Measurements from ENCODE around the gene CDH23. TPM values are rescaled to one million over a fixed set of nuclear protein-coding genes. Genes with fewer than 3 reads are reported as not detected.
"Not testable (repeated sequence)": the region's sequence is repeated elsewhere in the genome, so short reads cannot be mapped to it uniquely, and the experiment has no call there.

Gene CDH23
- total RNA-seq (1 to 10 TPM; 8.1 to 9.0 TPM), total RNA-seq (5.4 to 23.6 reads per million in 2 donors)

DNA sequence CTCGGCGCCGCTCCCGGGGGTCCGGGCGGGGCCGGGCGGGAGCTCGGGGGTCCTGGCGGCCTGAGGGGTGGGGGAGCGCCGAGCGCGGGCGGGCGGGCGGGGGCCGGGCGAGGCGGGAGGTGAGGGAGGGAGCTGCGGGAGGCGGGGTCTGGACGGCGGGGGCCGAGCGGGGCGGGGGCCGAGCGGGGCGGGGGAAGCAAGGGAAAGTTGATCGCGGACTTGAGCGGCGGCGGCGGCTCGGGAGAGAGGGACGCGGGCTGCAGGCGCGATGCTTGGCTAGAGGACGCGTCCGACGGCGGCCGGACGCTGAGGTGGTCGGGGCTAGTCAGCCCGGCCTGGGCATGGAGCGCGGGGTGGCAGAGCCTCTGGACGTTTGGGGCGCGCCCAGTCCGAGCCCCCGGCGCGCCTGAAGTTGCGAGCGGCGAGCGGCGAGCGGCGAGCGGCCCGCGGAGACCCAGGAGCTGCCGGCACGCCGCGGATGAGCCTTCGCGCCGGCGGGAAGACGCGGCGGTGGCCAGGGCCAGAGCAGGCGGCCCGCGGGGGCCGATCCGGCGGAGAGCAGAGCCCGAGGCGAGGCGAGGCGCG, at the start of gene CDH23:
Gene CDH23, plus strand, starts transcription at position 210 of the 585 bp plus-strand sequence. CDS start 42,912 bp downstream, outside the sequence.
- ATAC-seq, result peak; percentile 44
- DNase-seq, result no peak
- no peaks in the 10 kb centered on the region for H3K9me3 ChIP-seq (ENCODE audit: control insufficient read depth, low read length, poor library complexity, severe bottlenecking)
- Mint-ChIP-seq H3K27me3 (peaks cover 82% of the 10 kb centered on the region), H3K36me3 (ENCODE audit: low read depth) (peaks cover 13% of the 10 kb centered on the region), H3K4me1 (peaks cover 6% of the 10 kb centered on the region), H3K4me3 (peak within 1 kb of the TSS; percentile 89), H3K27ac (no peak within 1 kb of the TSS)

DNA sequence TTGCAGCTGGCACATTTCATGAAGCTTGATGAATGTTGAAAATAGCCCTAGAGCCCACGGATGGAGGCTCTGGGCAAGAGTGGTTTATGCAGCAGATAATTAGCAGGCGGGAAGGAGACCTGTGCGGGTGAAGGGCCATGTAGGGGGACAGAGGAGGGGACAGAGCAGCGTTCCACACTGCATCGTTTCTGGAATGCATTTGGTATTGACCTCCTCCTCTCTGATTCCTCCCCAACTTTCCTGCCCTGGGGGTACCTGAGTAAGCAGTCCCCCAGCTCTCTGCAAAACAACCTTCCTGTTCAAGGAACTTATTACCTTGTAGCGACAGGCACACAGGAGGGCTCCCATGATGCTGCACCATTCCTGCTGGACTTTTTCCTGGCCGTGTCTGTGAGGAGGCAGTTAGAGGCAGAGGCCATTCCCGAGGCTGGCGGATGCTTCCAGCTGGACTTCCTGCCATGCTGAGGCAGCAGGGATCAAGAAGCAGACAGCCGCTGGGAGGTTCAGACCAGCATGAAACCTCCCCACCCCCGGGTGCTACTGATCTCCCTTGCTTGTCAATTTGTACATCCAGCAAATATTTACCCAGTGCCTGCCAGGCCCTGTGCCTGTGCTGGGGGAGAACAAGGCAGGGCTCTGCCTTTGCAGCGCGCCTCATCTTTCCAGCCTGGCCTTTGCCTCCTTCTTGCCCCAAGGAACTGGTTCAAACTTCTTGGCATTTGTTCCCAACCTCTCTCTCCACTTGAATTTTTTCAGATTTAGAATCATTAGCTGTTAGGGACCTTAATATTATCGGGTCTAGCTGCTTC, 48.9 kb upstream of the CDH23 start:
- Mint-ChIP-seq H3K4me1 (peaks cover 9% of the 10 kb centered on the region), H3K27me3 (no peaks in the 10 kb centered on the region), H3K36me3 (ENCODE audit: low read depth) (peaks cover 2% of the 10 kb centered on the region), H3K27ac (no peak overlapping the region), H3K4me3 (no peak overlapping the region)
- ATAC-seq (no peak), DNase-seq (no peak)
- H3K9me3 ChIP-seq (ENCODE audit: control insufficient read depth, low read length, poor library complexity, severe bottlenecking), result no peaks in the 10 kb centered on the region

DNA sequence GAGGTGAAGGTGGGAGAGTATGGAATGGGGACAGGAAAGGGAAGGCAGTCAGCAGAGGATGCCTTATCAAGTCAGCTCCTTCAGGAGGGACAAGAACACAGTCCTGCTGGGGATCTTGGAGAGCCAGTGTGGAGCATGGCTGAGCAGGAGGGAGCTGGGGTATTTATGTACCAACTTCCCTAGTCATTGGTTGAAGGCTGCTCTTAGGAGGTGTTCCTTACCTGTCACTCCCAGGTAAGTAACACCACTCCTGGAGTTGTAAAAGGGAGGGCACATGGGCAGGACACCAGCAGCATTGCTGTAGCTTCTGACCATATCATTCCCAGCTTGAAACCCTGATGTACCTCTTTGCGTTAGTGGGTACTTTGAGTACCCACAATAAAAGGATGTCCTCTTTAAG, 47.9 kb upstream of the CDH23 start:
- Mint-ChIP-seq H3K27ac (no peak overlapping the region), H3K36me3 (ENCODE audit: low read depth) (peaks cover 2% of the 10 kb centered on the region), H3K27me3 (no peaks in the 10 kb centered on the region), H3K4me3 (no peak overlapping the region), H3K4me1 (peaks cover 9% of the 10 kb centered on the region)
- H3K9me3 ChIP-seq (ENCODE audit: control insufficient read depth, low read length, poor library complexity, severe bottlenecking), result no peaks in the 10 kb centered on the region
- no peak for ATAC-seq
- no peak for DNase-seq

DNA sequence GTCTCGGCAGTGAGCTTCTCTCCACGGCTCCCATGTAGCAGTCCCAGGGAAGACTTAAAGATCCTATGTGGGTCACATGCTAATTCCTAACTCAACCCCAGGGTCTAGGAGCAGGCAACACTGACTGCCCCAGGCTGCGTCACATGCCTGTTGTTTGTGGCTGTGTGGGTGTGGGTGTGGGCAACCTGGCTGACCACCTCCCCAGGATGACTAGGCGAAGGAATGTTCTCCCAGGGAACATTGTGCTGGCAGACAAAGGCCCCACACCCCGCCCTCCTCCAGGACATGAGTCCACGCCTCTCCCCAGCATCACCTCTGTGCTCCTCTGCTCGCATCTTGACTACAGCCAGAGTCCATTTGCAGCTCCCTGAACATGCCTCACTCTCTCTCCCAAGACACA, 47.3 kb upstream of the CDH23 start:
- H3K36me3 Mint-ChIP-seq (ENCODE audit: low read depth), result peaks cover 2% of the 10 kb centered on the region
- DNase-seq (no peak), ATAC-seq (no peak)
- no peaks in the 10 kb centered on the region for H3K27me3 Mint-ChIP-seq
- no peaks in the 10 kb centered on the region for H3K9me3 ChIP-seq (ENCODE audit: control insufficient read depth, low read length, poor library complexity, severe bottlenecking)
- H3K4me1 Mint-ChIP-seq, result peaks cover 9% of the 10 kb centered on the region
- H3K27ac Mint-ChIP-seq, result no peak overlapping the region
- H3K4me3 Mint-ChIP-seq, result no peak overlapping the region

DNA sequence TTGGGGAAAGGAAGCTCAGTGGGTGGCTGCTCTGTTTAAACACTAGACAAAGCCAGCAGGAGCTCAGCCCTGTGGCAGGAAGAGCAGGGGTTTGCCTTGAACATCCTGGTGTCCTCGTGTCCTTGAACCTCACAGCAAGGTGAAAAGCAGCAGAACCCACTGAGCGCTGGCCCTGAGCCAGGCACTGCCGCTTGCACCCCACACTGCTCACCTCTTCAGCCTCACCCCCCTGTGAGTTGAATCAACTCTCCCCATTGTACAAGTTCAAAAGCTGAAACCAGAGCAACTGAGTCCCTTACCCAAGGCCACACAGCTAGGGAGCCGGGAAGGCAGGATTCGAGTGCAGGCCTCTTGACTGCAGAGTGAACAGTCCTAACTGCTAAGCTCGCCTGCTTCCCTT, 45.6 kb upstream of the CDH23 start:
- Mint-ChIP-seq H3K27me3 (no peaks in the 10 kb centered on the region), H3K36me3 (ENCODE audit: low read depth) (peaks cover 2% of the 10 kb centered on the region), H3K4me1 (peaks cover 9% of the 10 kb centered on the region), H3K4me3 (no peak overlapping the region), H3K27ac (no peak overlapping the region)
- DNase-seq (no peak), ATAC-seq (no peak)
- H3K9me3 ChIP-seq (ENCODE audit: control insufficient read depth, low read length, poor library complexity, severe bottlenecking), result no peaks in the 10 kb centered on the region

DNA sequence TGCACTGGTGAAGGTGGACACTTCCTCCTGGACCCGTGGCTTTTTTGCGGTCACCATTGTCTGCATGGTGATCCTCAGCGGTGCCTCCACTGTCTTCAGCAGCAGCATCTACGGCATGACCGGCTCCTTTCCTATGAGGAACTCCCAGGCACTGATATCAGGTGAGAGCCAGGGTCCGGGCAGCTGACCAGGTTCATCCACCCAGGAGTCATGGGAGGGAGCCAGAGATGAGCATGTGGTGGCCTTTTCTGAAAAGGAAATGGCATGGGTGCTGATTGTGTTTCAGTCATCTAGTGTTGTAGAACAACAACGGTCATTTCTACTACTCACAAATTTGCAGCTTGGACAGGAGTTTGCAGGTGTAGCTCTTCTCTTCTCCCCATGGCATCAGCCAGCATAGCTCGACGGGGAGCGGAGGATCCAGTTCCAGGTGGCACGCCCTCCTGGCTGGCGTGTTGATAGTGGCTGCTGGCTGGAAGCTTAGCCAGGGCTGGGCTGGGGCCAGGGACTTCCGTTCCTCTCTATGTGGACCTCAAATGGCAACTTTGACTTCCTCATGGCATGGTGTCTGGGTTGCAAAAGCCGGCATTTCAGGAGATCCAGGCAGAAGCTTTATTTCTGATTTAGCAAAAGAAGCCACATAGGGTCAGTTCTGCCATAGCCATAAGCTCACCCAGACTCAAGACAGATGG, 44.9 kb upstream of the CDH23 start:
- ATAC-seq, result no peak

DNA sequence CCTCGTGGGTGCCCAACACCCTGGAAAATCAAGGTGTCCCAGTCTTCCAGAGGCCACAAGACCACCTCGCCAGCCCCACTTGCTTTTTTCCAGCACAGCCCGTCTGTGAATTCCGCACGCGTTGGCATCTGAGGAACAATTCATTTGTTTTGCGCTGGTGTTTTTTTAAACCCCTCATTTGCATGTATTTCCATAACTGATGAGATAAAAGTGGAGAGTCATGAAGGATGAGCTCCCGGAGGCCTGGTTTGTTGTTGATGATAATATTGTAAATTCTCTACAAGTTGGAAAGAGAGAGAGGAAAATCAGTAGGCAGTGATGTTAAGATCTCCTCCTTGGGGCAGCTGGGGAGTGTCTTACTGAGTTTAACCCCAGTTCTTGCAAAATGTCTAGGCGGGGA, 43.1 kb upstream of the CDH23 start:
- H3K36me3 Mint-ChIP-seq (ENCODE audit: low read depth), result peaks cover 5% of the 10 kb centered on the region
- DNase-seq, result no peak
- no peak for ATAC-seq

More for the DNA sequence above, 44.9 kb upstream of the CDH23 start:
- peaks cover 9% of the 10 kb centered on the region for H3K4me1 Mint-ChIP-seq
- no peaks in the 10 kb centered on the region for H3K27me3 Mint-ChIP-seq
- no peak overlapping the region for H3K4me3 Mint-ChIP-seq
- H3K36me3 Mint-ChIP-seq (ENCODE audit: low read depth), result peaks cover 2% of the 10 kb centered on the region
- DNase-seq, result no peak
- no peak overlapping the region for H3K27ac Mint-ChIP-seq
- no peaks in the 10 kb centered on the region for H3K9me3 ChIP-seq (ENCODE audit: control insufficient read depth, low read length, poor library complexity, severe bottlenecking)

DNA sequence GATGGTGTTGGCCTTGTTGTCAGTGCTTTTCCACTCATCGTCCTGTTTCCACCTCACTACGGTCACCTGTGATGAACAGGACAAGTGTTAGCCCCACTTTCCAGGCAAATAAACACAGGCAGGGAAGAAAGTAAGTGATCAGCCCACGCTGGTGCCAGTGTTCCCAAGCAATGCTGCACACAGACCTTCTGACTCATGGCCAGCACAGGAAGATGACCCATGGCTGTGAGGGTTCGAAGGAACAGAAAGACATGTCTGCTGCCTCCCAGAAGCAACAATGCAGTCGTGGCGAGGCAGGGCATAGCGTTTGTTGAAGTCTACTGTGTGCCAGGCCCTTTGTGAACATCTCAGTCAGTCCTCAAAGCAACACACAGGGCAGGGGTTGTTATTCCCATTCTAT, 41.9 kb upstream of the CDH23 start:
- H3K9me3 ChIP-seq (ENCODE audit: control insufficient read depth, low read length, poor library complexity, severe bottlenecking), result no peaks in the 10 kb centered on the region
- DNase-seq (no peak), ATAC-seq (no peak)
- no peak overlapping the region for H3K27ac Mint-ChIP-seq
- H3K4me1 Mint-ChIP-seq, result peaks cover 2% of the 10 kb centered on the region
- H3K36me3 Mint-ChIP-seq (ENCODE audit: low read depth), result peaks cover 8% of the 10 kb centered on the region
- no peak overlapping the region for H3K4me3 Mint-ChIP-seq
- H3K27me3 Mint-ChIP-seq, result no peaks in the 10 kb centered on the region

More for the DNA sequence above, 43.1 kb upstream of the CDH23 start:
- H3K9me3 ChIP-seq (ENCODE audit: control insufficient read depth, low read length, poor library complexity, severe bottlenecking), result no peaks in the 10 kb centered on the region
- Mint-ChIP-seq H3K27ac (no peak overlapping the region), H3K27me3 (no peaks in the 10 kb centered on the region), H3K4me3 (no peak overlapping the region), H3K4me1 (peaks cover 7% of the 10 kb centered on the region)

DNA sequence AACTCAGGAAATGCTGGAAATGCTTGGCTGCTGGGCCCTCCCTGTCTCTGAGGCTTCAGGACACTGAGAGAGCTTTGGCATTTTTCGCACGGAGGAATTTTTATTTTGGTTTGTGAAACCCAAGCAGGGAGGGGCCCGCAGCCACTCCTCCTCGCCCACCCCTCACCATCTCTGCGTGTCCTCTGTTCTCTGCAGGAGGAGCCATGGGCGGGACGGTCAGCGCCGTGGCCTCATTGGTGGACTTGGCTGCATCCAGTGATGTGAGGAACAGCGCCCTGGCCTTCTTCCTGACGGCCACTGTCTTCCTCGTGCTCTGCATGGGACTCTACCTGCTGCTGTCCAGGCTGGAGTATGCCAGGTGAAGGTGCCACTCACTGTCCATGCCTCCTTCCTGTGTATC, 40.8 kb upstream of the CDH23 start:
- H3K4me3 Mint-ChIP-seq, result no peak overlapping the region
- ATAC-seq (no peak), DNase-seq (no peak)
- peaks cover 8% of the 10 kb centered on the region for H3K36me3 Mint-ChIP-seq (ENCODE audit: low read depth)
- no peaks in the 10 kb centered on the region for H3K9me3 ChIP-seq (ENCODE audit: control insufficient read depth, low read length, poor library complexity, severe bottlenecking)
- no peaks in the 10 kb centered on the region for H3K27me3 Mint-ChIP-seq
- H3K4me1 Mint-ChIP-seq, result peaks cover 2% of the 10 kb centered on the region
- no peak overlapping the region for H3K27ac Mint-ChIP-seq

DNA sequence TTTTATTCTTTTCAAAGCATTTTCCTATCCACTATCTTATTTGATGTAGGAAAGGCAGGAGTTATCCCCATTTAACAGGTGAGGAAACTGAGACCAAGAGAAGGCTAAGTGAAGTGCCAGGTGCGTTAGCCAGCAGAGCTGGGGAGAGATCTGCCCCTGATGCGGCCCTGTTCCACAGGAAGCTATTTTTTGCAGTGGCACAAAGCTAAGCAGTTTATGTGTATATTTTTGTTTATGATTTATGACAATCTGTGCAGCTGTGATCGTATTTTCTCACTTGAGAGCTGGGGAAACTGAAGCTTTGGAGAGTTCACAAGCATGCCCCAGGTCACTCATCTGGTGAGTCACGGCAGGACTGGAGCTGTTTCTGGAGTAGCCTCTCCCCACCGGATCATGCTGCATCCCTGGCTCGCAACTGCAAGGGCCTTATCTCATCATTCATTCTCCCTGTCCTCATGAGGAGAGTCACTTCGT, 38.9 kb upstream of the CDH23 start:
- Mint-ChIP-seq H3K4me3 (no peak overlapping the region), H3K27ac (no peak overlapping the region), H3K4me1 (no peaks in the 10 kb centered on the region), H3K27me3 (no peaks in the 10 kb centered on the region), H3K36me3 (ENCODE audit: low read depth) (peaks cover 14% of the 10 kb centered on the region)
- ATAC-seq, result no peak
- no peak for DNase-seq
- no peaks in the 10 kb centered on the region for H3K9me3 ChIP-seq (ENCODE audit: control insufficient read depth, low read length, poor library complexity, severe bottlenecking)

DNA sequence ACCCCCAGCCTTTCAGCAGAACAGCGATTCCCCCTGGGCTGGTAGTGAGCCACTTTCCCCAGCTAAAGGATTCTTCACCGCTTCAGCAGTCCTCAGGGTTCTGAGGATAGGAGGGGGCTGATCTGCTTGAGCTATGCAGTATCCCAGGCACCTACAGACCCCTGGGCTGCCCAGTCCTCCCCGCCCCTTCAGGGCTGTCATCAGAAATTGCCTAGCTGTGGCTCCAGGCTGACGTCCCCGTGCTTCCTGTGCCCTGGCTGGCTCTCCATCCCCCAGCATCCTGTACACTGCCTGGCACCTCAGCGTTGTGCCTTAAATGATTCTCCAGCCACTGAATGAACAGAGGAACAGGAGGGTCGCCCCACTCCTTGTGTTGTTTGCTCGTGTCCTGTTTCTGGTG, 38.4 kb upstream of the CDH23 start:
- ATAC-seq (no peak), DNase-seq (no peak)
- H3K4me3 Mint-ChIP-seq, result no peak overlapping the region
- H3K27me3 Mint-ChIP-seq, result no peaks in the 10 kb centered on the region
- H3K9me3 ChIP-seq (ENCODE audit: control insufficient read depth, low read length, poor library complexity, severe bottlenecking), result no peaks in the 10 kb centered on the region
- no peak overlapping the region for H3K27ac Mint-ChIP-seq
- H3K4me1 Mint-ChIP-seq, result no peaks in the 10 kb centered on the region
- H3K36me3 Mint-ChIP-seq (ENCODE audit: low read depth), result peaks cover 14% of the 10 kb centered on the region

DNA sequence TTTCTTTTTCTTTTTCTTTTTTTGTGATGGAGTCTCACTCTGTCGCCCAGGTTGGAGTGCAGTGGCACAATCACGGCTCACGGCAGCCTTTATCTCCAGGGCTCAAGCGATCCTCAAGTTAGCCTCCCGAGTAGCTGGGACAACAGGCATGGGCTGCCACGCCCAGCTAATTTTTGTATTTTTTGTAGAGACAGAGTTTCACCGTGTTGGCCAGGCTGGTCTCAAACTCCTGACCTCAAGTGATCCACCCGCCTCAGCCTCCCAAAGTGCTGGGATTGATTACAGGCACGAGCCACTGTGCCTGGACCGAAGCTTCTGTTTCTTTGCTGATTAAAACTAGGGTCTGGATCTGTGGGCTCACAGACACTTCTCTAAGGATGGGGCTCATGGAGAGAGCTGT, 37.8 kb upstream of the CDH23 start:
- H3K4me3 Mint-ChIP-seq; DNase-seq; ATAC-seq; H3K27me3 Mint-ChIP-seq; H3K9me3 ChIP-seq (ENCODE audit: control insufficient read depth, low read length, poor library complexity, severe bottlenecking); H3K27ac Mint-ChIP-seq; H3K4me1 Mint-ChIP-seq: not testable (repeated sequence)
- H3K36me3 Mint-ChIP-seq (ENCODE audit: low read depth), result peaks cover 14% of the 10 kb centered on the region

DNA sequence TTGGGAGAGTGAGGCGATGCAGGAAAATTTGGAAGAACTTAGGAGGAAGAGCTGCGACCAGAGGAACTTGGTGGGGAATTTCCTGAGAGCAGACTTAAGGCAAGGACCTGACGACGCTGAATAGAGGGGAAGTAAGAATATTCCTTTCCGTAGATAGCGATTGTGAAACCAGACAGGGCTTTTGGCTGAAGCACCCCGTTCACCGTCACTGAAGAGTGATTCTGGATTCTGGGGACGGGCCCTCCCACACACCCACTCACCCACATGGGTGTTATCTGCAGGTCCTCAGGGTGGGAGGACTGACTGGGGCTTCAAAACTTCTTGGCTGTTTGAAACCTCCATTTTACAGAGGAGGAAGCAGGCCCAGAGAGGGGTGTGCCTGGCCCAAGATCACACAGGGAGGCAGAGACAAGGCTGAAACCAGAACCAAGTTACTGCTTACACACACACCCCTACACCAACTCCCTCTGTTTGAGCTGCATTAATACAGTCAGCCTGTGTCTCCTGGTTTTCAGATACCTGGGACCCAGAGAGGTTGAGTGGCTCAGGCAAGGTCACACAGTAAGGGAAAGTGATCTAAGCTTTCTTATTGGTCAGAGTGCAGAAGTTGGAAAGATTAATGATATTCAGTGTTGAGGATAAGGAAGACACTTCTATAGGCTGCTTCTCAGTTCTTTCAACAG, 37.2 kb upstream of the CDH23 start:
- Mint-ChIP-seq H3K36me3 (ENCODE audit: low read depth) (peaks cover 14% of the 10 kb centered on the region), H3K27me3 (no peaks in the 10 kb centered on the region), H3K4me3 (no peak overlapping the region), H3K27ac (no peak overlapping the region), H3K4me1 (peaks cover 2% of the 10 kb centered on the region)
- DNase-seq, result no peak
- H3K9me3 ChIP-seq (ENCODE audit: control insufficient read depth, low read length, poor library complexity, severe bottlenecking), result no peaks in the 10 kb centered on the region
- ATAC-seq, result no peak

Measured in T-helper 17 cell (primary cell).